ENCODE data around the gene HTR3D.
"Not testable (repeated sequence)": the region's sequence is repeated elsewhere in the genome, so short reads cannot be mapped to it uniquely, and the experiment has no call there.

Gene HTR3D

GRCh38 chr3:184016169-184016570 lies 15.4 kb upstream of the HTR3D start:
- no peak for DNase-seq (ENCODE audit: low spot score)

- peak; percentile 92 for DNase-seq (ENCODE audit: low spot score)
These were observed 14.5 kb upstream of the HTR3D start for GRCh38 chr3:184016811-184017671.

- DNase-seq (ENCODE audit: low spot score), result peak; percentile 96
These were observed 13.7 kb upstream of the HTR3D start, which contains the start of gene ABCC5 for GRCh38 chr3:184017672-184018423. TSS of gene ABCC5 (minus strand) at chr3:184017884. CDS start at chr3:184014392, 3,492 bp downstream.

- DNase-seq (ENCODE audit: low spot score), result no peak
These were observed 13.0 kb upstream of the HTR3D start for GRCh38 chr3:184018424-184018973.

GRCh38 chr3:184022323-184022722 lies 9.2 kb upstream of the HTR3D start:
- DNase-seq (ENCODE audit: low spot score), result no peak

GRCh38 chr3:184025256-184025655 lies 6.3 kb upstream of the HTR3D start:
- not testable (repeated sequence) for DNase-seq (ENCODE audit: low spot score)

- not testable (repeated sequence) for DNase-seq (ENCODE audit: low spot score)
These were observed 3.2 kb upstream of the HTR3D start for GRCh38 chr3:184028275-184028890.

GRCh38 chr3:184029443-184029842 lies 2.1 kb upstream of the HTR3D start:
- DNase-seq (ENCODE audit: low spot score), result no peak

GRCh38 chr3:184030536-184030935 lies 1.0 kb upstream of the HTR3D start:
- no peak for DNase-seq (ENCODE audit: low spot score)

- no peak for DNase-seq (ENCODE audit: low spot score)
These were observed 6.3 kb downstream of the HTR3D start for GRCh38 chr3:184037816-184038215.

GRCh38 chr3:184038307-184038706 lies 6.8 kb downstream of the HTR3D start:
- not testable (repeated sequence) for DNase-seq (ENCODE audit: low spot score)

- DNase-seq (ENCODE audit: low spot score), result peak; percentile 74
These were observed 7.9 kb downstream of the HTR3D start for GRCh38 chr3:184039414-184039813.

- peak; percentile 68 for DNase-seq (ENCODE audit: low spot score)
These were observed 8.5 kb downstream of the HTR3D start for GRCh38 chr3:184040010-184040409.

GRCh38 chr3:184042617-184043016 lies 11.1 kb downstream of the HTR3D start:
- no peak for DNase-seq (ENCODE audit: low spot score)

- no peak for DNase-seq (ENCODE audit: low spot score)
These were observed 14.5 kb downstream of the HTR3D start for GRCh38 chr3:184045995-184046394.

GRCh38 chr3:184050217-184050847 lies 18.8 kb downstream of the HTR3D start:
- DNase-seq (ENCODE audit: low spot score), result no peak

- no peak for DNase-seq (ENCODE audit: low spot score)
These were observed 21.2 kb downstream of the HTR3D start, which contains the start of gene HTR3C for GRCh38 chr3:184052767-184053166. TSS of gene HTR3C (plus strand) at chr3:184053047. CDS start at chr3:184053081, 34 bp downstream.

- DNase-seq (ENCODE audit: low spot score), result no peak
These were observed 26.5 kb downstream of the HTR3D start for GRCh38 chr3:184058029-184058428.

- DNase-seq (ENCODE audit: low spot score), result no peak
These were observed 27.9 kb downstream of the HTR3D start for GRCh38 chr3:184059424-184059823.

GRCh38 chr3:184062637-184063036 lies 31.1 kb downstream of the HTR3D start:
- DNase-seq (ENCODE audit: low spot score), result no peak

- no peak for DNase-seq (ENCODE audit: low spot score)
These were observed 34.7 kb downstream of the HTR3D start for GRCh38 chr3:184066211-184066610.
